Subcutaneous adipose tissue (tissue), 4 donors: ENCODE results near the gene AMN1. TPM values are rescaled to one million over a fixed set of nuclear protein-coding genes. Genes with fewer than 3 reads are reported as not detected.

Experiments used
- CTCF ChIP-seq: fragments of 450-650 bp; IDR thresholded peaks from one replicate; pipeline ENCODE4 v1.5.1; 2016; ENCODE audit warnings: low read depth, mild to moderate bottlenecking, control low read depth, antibody characterized with exemption, moderate library complexity
- total RNA-seq, 4 donors: library from RNA; depleted of rRNA; stranded (reverse); fragments of >200 nt; gene quantifications; one replicate each; pipeline ENCODE4 v1.1.0, GENCODE V29; 2016

The AMN1 gene
- total RNA-seq, 4 donors from 2014 or later, result 5.8 to 7.5 (median 6.9) TPM

GRCh38 chr12:31655792-31656191 is 73.0 kb downstream of the AMN1 start:
- no peak for TF ChIP-seq CTCF

DNA sequence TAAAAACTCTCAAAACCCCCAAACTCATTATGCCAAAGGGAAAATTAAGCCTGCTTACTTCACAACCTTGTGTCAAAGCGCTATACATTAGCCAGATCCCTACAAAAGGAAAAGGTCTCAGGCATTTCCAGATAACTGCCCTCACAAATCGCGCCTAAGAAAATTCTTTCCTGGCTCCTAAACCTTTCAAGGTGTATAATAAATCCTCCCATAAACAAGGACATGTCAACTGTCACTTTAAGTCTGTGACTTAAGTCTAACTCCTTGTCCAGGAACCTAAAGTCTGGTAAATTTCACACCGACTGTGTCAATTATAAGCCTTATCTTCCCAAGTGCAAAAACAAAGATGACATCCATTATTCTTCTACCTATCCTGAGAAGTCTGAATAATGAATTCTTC is 73.6 kb downstream of the AMN1 start:
- TF ChIP-seq CTCF, result no peak

- TF ChIP-seq CTCF, result no peak
Observed at GRCh38 chr12:31651893-31652521, 76.8 kb downstream of the AMN1 start.

GRCh38 chr12:31650918-31651317 is 77.9 kb downstream of the AMN1 start:
- TF ChIP-seq CTCF, result no peak

GRCh38 chr12:31647086-31647491 is 81.7 kb downstream of the AMN1 start:
- TF ChIP-seq CTCF, result no peak

GRCh38 chr12:31645924-31646323 is 82.9 kb downstream of the AMN1 start:
- TF ChIP-seq CTCF, result no peak

- TF ChIP-seq CTCF, result no peak
Observed at GRCh38 chr12:31644536-31644935, 84.3 kb downstream of the AMN1 start.
